ENCODE results near the gene HOXA11.
A peak's percentile ranks its signal among the peaks of the same experiment; 100 is the strongest.

Gene HOXA11

DNA sequence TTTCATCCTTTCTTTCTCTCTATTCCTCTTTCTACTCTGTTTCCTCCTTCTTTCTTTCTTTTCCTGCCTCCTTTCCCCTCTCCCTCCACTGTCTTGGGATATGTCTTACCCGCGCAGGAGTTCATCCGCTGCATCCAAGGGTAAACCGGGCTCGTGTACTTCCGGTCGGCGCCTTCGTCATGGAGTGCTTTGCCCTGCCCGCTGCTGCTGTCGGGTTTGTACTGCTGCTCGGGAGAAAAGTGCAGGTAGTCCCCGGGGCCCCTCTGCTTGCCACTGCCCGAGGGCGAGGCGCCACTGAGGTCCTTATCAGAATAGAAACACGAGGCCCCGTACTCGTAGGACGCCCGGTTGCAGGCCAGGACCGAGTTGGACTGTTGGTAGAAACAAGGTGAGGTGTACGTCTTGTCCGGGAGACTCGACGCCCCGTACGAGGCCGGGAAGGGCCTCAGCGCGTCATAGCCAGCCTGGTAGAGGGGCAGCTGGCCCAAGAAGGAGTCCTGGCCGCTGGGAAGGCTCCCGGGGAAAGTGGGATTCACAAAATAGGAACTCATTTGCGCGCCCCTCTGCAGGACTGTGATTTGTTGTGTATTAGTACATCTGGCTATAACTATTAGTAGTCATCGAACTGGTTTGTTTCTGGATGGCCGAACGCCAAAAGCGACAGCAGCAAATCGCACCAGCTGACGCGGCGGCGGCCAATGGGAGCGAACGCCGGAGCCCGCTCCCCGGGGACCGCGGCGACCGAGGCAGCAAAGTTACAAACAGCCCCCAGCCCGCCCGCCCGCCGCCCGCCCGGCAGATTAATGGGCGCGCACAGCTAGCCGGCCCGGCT, 37.6 kb downstream of the HOXA11 start, which contains the start of gene HOXA6:
Gene HOXA6, minus strand, starts transcription at position 576 of the 832 bp plus-strand sequence. Its CDS starts 25 bp downstream, at position 551.
- DNase-seq (ENCODE audit: low spot score): no peak

DNA sequence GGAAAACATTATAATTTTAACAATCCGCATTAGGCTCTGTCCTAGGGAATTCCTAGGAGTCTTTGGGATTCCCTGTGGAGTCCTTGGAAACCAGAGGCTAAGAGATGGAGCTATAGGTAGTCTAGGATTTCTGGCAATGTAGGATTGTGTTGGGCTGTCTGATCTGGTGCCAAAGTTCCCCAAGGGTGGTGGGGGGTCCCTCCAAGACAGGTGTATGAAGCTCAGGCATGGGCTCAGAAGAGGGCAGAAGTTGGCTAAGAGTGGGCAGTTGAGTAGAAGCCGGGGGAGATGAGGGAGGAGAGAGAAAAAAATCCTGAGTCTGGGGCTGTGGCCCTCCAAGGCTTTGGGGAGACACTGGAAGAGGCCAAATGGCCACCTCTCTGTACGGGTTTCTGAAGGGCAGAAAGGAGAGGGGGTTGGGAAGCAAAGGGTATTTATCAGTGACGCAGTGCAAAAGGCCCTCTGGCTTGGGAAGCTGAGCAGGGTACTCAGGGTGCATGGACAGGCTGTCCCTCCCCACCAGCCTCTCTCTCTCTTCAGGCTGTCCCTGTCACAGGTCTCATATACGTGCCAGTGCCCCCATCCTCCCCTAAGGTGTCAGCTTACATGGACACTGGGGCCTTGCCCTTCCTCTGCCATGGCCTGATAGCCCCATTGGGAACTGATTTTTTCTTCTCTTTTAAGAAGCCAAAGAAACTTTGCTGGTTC, 38.4 kb downstream of the HOXA11 start:
- no peak for DNase-seq (ENCODE audit: low spot score)

DNA sequence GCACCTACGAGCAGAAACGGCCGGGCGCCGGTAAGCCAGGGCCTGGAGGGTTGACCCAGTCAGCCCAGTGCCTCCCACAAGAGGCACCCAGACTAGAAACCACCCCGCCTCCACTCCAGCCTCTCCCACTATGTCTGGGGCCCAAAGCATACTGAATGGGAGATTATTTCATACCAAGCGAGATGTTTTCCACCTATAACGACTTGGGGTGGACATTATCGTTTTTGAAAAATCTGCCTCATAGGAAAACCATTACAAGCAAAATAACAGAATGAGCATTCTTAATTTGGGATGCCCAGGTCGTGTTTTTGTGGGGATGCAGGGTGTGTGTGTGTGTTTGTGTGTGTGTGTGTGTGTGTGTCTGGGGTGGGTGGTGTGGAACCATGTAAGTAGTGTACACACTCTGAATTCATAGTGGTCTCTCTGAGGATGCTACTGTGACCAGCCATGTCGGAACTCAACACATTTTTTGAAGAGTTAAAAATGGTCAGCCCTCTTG, 39.1 kb downstream of the HOXA11 start:
- no peak for DNase-seq (ENCODE audit: low spot score)

DNA sequence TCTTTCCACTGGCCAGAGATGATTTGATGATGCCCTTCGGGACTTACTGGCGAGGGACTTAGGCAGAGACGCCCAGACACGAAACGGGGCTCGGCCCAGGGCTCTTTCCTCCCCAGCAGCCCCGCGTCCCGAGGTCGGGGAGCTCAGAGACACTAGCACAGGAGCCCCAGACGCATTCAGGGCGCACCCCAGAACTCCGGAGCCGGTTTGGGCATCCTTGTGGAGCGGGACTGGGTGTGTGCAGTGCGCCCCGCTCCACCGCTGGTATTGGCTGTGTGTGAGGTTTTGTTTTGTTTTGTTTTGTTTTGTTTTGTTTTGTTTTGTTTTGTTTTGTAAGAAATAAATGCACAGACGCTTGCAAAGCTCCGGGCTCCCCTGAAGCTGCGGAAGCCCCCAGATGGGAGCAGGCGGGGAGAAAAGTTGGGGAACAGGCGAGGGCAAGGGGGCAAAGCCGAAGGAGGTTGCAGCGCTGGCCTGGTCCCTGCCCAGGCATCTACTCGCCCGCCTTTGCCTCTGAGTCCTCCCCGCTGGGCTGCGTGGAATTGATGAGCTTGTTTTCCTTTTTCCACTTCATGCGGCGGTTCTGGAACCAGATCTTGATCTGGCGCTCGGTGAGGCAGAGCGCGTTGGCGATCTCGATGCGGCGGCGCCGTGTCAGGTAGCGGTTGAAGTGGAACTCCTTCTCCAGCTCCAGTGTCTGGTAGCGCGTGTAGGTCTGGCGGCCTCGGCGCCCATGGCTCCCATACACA, 39.7 kb downstream of the HOXA11 start:
- DNase-seq (ENCODE audit: low spot score): no peak

DNA sequence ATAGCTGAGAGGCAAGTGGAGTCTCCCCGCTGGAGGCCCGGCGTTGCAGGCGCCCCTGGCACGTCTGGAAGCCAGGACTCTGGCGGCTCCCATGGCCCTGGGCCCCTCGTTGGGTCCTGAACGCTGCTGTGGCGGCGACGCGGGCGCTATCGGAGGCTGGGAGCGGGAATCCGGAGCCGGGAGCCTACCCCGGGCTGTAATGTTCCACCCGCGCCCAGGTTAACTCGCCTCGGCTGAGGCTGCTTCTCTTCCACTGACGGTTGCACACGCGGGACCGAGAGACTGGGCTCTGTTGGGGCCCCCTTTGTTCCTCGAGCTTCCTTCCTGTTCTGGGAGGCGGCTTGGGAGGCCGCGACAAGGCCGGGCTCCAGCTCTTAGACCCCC, 40.3 kb downstream of the HOXA11 start:
- no peak for DNase-seq (ENCODE audit: low spot score)

DNA sequence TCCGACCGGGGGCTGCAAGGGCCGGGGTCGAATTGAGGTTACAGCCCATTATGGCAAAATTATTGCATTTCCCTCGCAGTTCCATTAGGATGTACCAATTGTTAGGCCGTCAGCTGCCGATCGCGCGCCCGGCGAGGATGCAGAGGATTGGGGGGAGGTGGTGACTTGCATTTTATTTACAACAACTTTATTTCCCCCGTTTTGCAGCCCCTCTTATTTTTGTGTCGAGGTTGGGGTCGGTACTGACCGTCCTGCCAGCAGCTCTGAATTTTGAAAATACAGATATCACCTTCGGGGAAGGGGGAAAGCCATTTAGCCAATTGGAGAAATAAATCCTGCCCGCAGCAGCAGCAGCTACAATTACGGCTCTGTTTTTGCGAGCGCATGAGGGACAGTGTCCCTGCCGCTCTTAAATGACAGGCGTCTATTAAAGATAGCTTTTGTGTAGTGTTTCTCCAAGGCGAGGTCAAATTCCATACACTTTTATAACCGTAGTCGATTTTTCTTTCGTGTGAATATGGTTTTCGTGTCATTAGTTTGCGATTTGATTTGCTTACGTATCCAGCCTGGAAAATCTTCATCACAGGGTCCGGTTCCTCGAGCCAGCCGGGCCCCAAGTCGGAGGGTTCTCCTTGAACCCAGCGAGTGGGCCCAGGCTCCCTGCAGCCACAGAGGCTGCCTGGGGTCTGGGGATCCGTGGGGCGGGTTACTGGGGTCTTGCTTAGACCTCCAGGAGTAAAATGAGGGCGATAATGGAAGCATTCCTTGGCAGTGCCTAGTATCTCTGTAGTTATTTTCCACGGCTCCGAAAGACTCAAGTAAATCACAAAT, 40.9 kb downstream of the HOXA11 start:
- no peak for DNase-seq (ENCODE audit: low spot score)

DNA sequence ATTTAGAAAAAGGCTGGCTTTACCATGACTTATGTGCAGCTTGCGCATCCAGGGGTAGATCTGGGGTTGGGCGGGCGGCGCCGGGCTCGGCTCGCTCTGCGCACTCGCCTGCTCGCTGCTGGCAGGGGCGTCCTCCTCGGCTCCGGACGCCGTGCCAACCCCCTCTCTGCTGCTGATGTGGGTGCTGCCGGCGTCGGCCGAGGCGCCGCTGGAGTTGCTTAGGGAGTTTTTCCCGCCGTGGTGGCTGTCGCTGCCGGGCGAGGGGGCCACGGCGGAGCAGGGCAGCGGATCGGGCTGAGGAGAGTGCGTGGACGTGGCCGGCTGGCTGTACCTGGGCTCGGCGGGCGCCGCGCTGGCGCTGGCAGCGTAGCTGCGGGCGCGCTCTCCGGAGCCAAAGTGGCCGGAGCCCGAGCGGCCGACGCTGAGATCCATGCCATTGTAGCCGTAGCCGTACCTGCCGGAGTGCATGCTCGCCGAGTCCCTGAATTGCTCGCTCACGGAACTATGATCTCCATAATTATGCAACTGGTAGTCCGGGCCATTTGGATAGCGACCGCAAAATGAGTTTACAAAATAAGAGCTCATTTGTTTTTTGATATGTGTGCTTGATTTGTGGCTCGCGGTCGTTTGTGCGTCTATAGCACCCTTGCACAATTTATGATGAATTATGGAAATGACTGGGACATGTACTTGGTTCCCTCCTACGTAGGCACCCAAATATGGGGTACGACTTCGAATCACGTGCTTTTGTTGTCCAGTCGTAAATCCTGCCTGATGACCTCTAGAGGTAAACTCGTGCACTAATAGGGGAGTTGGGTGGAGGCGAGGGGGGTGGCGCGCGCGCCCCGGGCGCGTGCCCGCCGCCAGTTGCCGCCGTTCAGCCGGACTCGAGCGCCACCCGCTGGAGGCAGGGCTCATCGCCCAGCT, 41.7 kb downstream of the HOXA11 start, which contains the start of gene HOXA5:
Gene HOXA5, minus strand, starts transcription at position 659 of the 927 bp plus-strand sequence. Its CDS starts 74 bp downstream, at position 585.
- DNase-seq (ENCODE audit: low spot score): peak; percentile 93

DNA sequence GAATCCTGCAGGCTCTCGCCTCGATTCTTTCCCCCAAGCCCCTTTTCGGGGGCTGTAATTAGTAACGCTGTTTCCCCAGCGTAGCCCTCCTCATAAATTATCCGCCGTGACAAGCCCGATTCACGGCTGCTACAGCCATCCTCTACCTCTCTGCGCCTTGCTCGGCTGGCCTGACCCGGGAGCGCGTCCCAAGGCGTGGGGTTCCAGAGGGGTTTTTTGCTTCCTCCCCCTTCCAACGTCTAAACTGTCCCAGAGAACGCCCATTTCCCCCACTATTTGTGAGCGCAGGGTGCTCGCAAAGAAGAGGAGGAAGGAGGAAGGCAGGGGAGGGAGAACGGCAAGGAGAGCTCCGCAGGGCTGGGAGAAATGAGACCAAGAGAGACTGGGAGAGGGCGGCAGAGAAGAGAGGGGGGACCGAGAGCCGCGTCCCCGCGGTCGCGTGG, 42.4 kb downstream of the HOXA11 start:
- DNase-seq (ENCODE audit: low spot score): no peak

DNA sequence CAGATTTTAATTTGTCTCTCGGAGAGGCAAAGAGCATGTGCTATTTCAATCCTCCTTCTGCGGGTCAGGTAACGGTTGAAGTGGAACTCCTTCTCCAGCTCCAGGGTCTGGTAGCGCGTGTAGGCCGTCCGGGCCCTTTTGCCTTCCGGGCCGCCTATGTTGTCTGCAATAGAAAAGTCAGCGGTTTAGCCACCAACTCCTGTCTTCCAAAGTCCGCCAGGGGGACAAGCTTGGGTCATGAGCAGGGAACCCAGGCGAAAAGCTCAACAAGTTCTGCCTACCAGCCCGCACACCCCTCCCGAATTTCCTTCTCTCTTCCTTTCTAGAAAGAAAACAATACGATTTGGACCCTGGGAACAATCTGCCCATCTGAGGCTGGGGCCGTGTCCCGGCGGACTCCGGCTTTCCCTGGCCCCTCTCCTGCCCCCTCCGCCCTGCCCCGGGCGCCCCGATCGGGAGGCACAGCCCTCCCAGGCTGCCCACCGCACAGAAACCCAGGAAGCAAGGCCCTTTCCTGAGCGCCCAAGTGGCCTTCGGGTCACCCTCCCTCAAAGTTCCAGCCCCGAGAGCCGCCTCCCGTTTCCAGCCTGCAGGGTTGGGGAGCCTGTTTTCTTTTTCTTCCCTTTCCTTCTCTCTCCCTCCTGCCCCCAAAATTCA, 43.0 kb downstream of the HOXA11 start:
- no peak for DNase-seq (ENCODE audit: low spot score)

DNA sequence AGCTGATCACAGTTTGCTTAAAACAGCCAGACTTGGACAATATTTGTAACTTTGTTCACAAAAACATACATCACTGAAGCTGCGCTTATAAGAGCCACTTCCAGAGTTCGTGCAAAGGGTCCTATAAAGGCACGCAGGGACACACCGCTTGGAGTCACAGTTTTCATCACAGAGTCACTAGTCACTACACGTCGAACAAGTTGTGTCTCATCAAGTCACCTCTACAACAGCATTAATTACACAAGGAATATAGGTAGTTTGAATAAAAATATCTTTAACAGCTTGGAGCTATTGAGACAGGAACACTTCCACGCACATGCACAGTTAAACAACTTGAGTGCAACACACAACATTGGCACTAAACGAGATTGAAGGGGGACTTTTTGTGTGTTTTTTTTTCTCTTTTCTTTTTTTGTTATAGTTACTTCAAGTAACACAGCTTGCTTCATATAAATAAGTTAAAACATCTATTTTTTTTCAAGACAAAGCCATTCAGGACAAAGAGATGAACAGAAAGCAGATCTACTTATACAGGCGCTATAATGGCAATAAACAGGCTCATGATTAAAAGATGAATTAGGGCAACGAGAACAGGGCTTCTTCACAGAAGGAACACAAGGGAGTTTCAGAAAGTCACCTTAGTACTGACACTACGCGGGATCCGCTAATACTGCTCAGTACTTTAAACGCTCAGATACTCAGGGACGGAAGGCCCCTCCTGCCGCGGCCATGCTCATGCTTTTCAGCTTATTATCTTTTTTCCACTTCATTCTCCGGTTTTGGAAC, 43.7 kb downstream of the HOXA11 start:
- DNase-seq (ENCODE audit: low spot score): no peak

DNA sequence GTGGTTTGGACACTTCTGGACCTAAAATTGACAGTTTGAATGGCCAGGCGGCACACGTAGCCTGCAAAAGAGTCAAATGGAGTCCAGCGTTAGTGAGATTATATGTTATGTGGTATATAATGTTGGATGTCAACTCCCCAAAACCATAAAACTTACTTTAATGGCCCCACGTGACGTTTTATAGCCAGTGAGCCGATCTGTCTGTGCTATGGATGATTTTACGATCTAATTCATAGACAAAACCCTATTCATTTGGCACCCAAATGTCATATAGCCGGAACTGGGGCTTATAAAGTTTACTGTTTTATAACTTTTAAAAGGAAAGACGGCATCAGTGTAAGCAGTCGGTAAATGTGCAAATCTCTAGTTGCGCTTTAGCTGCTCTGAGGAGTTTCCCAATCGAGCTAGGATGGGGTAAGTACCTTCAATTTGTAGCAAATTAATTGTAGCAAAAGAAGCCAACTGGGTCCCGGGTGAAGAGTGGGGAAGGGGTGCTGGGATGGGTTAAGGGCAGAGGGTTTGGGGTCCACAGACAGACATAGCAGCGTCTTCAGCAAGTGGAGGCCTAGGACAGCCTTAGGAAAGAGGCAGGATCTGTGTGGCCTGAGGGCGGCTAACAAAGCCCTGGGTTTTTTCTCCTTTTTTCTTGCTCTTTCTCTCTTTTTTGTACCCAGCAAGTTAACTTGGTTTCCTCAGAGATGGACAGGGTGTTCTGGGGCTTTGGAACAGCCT, 44.7 kb downstream of the HOXA11 start:
- no peak for DNase-seq (ENCODE audit: low spot score)

DNA sequence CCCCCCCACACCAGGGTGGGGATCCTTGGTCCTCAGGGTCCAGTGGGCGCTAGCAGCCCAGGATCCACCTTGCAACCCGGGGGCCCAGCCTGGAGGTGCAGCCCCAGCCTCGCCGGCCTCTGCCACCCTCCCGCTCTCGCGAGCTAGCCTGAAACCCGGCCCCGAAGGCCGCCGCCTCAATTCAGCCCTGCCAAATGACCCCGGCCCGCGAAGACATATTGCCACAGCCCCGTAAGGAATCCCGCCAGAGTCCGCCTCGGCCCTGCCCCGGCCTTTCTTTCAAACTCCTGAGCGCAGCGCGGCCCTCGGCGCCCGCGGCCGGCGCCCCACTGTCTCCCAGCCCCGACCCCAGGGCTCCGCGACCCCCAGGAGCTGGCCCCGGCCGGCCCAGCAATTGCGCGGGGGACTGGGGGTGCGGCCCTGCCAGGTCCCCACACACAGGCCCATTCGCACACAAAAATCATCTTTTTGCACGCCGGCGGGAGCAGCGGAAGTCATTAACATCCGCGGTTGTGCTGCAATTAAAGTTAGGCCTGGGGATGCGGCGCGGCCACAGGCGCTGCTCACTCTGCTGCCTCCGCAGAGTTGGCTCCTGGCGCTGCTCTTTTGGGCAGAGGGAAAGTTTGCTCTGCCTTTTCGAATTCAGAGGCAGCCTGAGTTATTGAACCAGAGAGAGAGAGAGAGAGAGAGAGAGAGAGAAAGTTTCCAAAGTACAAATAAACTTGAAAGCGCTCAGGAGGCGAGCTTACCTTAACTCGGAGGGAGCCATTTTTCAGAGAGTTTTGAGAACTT, 45.5 kb downstream of the HOXA11 start:
- no peak for DNase-seq (ENCODE audit: low spot score)

DNA sequence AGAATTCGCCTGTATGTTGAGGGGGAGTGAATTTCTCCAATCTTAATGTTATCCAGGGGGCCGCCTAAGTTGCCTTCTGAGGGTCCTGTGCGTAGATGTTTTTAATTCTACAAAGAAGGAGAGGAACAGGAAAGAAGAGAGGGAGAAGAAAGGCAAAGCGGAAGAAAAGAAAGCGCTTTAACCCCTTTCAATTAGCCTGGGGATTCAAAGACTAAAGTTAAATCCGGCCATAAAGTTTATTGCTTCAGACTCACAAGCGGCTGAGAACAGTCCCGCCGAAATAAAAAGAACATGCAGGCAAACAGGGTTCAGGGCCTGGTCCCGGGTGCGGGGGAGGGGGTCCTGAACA, 46.1 kb downstream of the HOXA11 start:
- no peak for DNase-seq (ENCODE audit: low spot score)

DNA sequence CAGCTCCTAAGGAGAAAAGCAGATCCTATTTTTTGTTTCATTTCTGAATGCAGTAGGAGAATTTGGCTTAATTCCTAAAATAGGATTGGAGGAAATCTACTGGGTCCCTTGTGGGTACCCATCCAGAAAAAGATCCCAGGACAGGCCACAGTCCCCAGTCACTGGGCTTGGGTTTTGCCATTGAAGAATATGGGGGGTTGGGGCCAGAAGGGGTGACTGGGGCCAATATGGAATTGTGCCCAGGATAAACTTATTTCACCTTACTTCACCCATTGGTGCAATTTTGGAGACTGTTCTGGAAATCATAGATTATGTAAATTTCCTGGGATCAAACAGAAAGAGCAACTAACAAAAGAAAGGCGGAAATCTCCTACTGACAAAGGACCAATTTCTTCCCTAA, 46.6 kb downstream of the HOXA11 start:
- no peak for DNase-seq (ENCODE audit: low spot score)

DNA sequence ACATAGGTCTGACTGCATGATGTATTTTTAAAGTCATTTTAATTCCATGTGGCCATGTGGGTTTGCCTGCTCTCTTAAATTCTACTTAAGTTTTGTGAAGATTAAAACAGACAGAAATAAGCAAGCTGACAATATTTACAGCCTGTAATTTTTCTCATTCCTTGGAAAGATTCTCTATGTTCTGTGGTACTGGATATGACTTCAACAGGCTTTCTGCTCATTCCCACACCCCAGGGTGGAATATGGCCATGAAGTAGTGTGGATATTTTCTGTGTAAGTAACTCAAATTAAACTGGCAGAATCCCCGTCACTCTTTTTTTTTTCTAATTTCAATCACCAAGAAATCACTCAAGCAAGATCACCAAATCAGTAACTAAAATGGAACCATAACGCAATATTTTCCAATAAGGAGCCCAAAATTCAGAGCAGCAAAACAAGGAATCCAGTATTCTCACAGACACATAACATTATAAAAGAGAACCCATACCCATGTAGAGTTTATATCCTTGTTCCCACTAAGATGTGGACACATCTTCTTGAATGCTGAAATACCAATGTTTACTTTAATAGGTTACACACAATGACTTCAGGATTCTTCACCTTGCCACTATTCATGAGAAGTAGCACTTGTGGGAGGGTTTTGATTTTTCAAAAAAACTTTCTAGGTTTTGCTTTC, 47.3 kb downstream of the HOXA11 start:
- no peak for DNase-seq (ENCODE audit: low spot score)

DNA sequence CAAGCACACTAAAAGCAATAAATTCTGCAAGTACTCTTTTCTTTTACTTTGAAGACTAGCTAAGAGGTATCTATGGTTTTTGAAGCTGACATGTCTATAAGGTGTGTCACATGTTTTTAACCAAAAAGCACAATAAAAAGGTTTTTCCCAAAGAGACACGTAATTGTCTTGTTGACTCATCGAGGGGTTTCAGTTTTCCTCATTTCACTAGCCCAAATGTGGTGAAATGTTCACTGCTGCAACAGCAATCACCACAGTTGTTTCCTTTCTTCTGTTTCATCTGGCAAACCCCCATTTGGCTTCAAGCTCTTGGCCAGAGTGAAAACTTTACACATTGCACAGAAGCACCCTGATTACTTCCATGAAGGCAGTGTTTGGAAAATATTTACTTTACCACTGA, 50.6 kb downstream of the HOXA11 start:
- no peak for DNase-seq (ENCODE audit: low spot score)
